Measurements from ENCODE around the gene FOXD2.
A peak's percentile ranks its signal among the peaks of the same experiment; 100 is the strongest.

FOXD2 gene

GRCh38 chr1:47432071-47433036 lies 5.5 kb upstream of the FOXD2 start:
- no peak for TF ChIP-seq ZNF274 (IDR thresholded peaks at IDR 0.05; ENCODE audit: low read depth, low read length)
- H3K4me3 ChIP-seq (ENCODE audit: low read length) = no peak overlapping the region; the same call in 1 of the 2 replicates

- no peak overlapping the region; the same call in 1 of the 2 replicates for H3K4me3 ChIP-seq (ENCODE audit: low read length)
Observed at GRCh38 chr1:47433037-47433421, 4.8 kb upstream of the FOXD2 start.

GRCh38 chr1:47433477-47434050 lies 4.3 kb upstream of the FOXD2 start:
- H3K4me3 ChIP-seq (ENCODE audit: low read length) = no peak overlapping the region; the same call in 1 of the 2 replicates
- no peak for TF ChIP-seq ZNF274 (IDR thresholded peaks at IDR 0.05; ENCODE audit: low read depth, low read length)

More at GRCh38 chr1:47433037-47433421, 4.8 kb upstream of the FOXD2 start:
- TF ChIP-seq ZNF274 (IDR thresholded peaks at IDR 0.05; ENCODE audit: low read depth, low read length) = no peak

GRCh38 chr1:47434051-47434842 lies 3.6 kb upstream of the FOXD2 start:
- H3K4me3 ChIP-seq (ENCODE audit: low read length) = no peak overlapping the region; the same call in 1 of the 2 replicates

GRCh38 chr1:47435506-47436303 lies 2.1 kb upstream of the FOXD2 start:
- no peak for TF ChIP-seq ZNF274 (IDR thresholded peaks at IDR 0.05; ENCODE audit: low read depth, low read length)
- H3K4me3 ChIP-seq (ENCODE audit: low read length) = peak overlapping the region; percentile 65; the same call in 1 of the 2 replicates

More at GRCh38 chr1:47434051-47434842, 3.6 kb upstream of the FOXD2 start:
- TF ChIP-seq ZNF274 (IDR thresholded peaks at IDR 0.05; ENCODE audit: low read depth, low read length) = no peak

GRCh38 chr1:47436304-47436978 lies 1.4 kb upstream of the FOXD2 start:
- peak overlapping the region; percentile 65 for H3K4me3 ChIP-seq (ENCODE audit: low read length)
- TF ChIP-seq ZNF274 (IDR thresholded peaks at IDR 0.05; ENCODE audit: low read depth, low read length) = no peak

- H3K4me3 ChIP-seq (ENCODE audit: low read length) = peak overlapping the region; percentile 65
- TF ChIP-seq ZNF274 (IDR thresholded peaks at IDR 0.05; ENCODE audit: low read depth, low read length) = no peak
Observed at GRCh38 chr1:47436979-47437446, 831 bp upstream of the FOXD2 start.

GRCh38 chr1:47438165-47439016 lies 547 bp downstream of the FOXD2 start:
- H3K4me3 ChIP-seq (ENCODE audit: low read length) = peak overlapping the region; percentile 65; the same call in 1 of the 2 replicates
- TF ChIP-seq ZNF274 (IDR thresholded peaks at IDR 0.05; ENCODE audit: low read depth, low read length) = no peak

- no peak overlapping the region for H3K4me3 ChIP-seq (ENCODE audit: low read length)
- TF ChIP-seq ZNF274 (IDR thresholded peaks at IDR 0.05; ENCODE audit: low read depth, low read length) = no peak
Observed at GRCh38 chr1:47439017-47439818, 1.4 kb downstream of the FOXD2 start.

- TF ChIP-seq ZNF274 (IDR thresholded peaks at IDR 0.05; ENCODE audit: low read depth, low read length) = no peak
- no peak overlapping the region for H3K4me3 ChIP-seq (ENCODE audit: low read length)
Observed at GRCh38 chr1:47439819-47440598, 2.2 kb downstream of the FOXD2 start.

All from GM08714 (cell line).